Progenitor cell of endocrine pancreas (in vitro differentiated cells): ENCODE results near the gene PCDHGA1. TPM values are rescaled to one million over a fixed set of nuclear protein-coding genes. Genes with fewer than 3 reads are reported as not detected.
A peak's percentile ranks its signal among the peaks of the same experiment; 100 is the strongest.

Experiments
- DNase-seq: peaks from one replicate; pipeline ENCODE4 v3.0.0; 2021; ENCODE audit warnings: low spot score; ENCODE audit not compliant: unreplicated experiment
- H3K27ac Mint-ChIP-seq: 2 replicates; pipeline ENCODE4 v1.8.0; 2021; ENCODE audit warnings: mild to moderate bottlenecking, moderate library complexity, mixed read lengths
- H3K27me3 Mint-ChIP-seq: 2 replicates; pipeline ENCODE4 v1.8.0; 2021; ENCODE audit warnings: mixed read lengths
- H3K36me3 Mint-ChIP-seq: 2 replicates; pipeline ENCODE4 v1.8.0; 2022; ENCODE audit warnings: mixed read lengths; ENCODE audit not compliant: insufficient read depth
- H3K4me1 Mint-ChIP-seq: 2 replicates; pipeline ENCODE4 v1.8.0; 2021; ENCODE audit warnings: low read depth, mixed read lengths
- H3K4me3 Mint-ChIP-seq: 2 replicates; pipeline ENCODE4 v1.8.0; 2021; ENCODE audit warnings: low read depth, mild to moderate bottlenecking, moderate library complexity, mixed read lengths
- H3K9me3 Mint-ChIP-seq: 2 replicates; pipeline ENCODE4 v1.8.0; 2021; ENCODE audit warnings: low read depth, mixed read lengths
- CTCF ChIP-seq: fragments of 200-600 bp; sonication (generic); IDR thresholded peaks from one replicate; pipeline ENCODE4 v1.5.0; 2021; ENCODE audit warnings: antibody characterized with exemption, mild to moderate bottlenecking; ENCODE audit not compliant: unreplicated experiment
- total RNA-seq: library from RNA; stranded (reverse); gene quantifications from 2 replicates; pipeline ENCODE4 v1.2.1, GENCODE V29; 2021

The PCDHGA1 gene
- total RNA-seq, 1 donor from 2014 or later: 1.3 TPM

GRCh38 chr5:141558150-141558549 lies 227.8 kb downstream of the PCDHGA1 start:
- TF ChIP-seq CTCF: no peak
- Mint-ChIP-seq H3K4me1 (peaks cover 10% of the 10 kb centered on the region), H3K27ac (peak overlapping the region; percentile 97), H3K9me3 (no peaks in the 10 kb centered on the region), H3K27me3 (no peaks in the 10 kb centered on the region), H3K4me3 (peak overlapping the region; percentile 65), H3K36me3 (peaks cover 28% of the 10 kb centered on the region)
- no peak for DNase-seq

DNA sequence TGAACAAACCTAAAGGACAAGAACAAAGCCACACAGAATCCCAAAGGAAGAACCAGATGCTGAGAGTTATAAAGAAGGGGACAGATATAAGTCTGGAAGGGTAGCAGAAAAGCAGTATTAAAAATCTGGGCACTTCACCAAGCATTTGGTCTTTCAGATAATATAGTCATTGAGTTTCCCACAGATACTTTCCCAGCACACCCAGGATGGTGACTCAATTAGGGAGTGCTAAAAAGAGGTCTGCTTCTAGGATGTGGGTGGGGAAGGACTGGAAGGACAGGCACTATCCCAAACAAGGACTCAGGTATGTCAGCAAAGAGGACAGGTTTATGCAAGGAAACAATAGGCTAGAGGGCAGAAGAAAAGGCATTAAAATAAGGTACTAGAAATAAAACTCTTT lies 229.1 kb downstream of the PCDHGA1 start:
- DNase-seq: no peak
- Mint-ChIP-seq H3K27me3 (no peaks in the 10 kb centered on the region), H3K9me3 (peaks cover 4% of the 10 kb centered on the region), H3K4me1 (peaks cover 13% of the 10 kb centered on the region), H3K27ac (peak overlapping the region; percentile 100), H3K36me3 (peaks cover 37% of the 10 kb centered on the region), H3K4me3 (no peak overlapping the region)
- no peak for TF ChIP-seq CTCF

- Mint-ChIP-seq H3K27me3 (no peaks in the 10 kb centered on the region), H3K9me3 (peaks cover 4% of the 10 kb centered on the region), H3K36me3 (peaks cover 37% of the 10 kb centered on the region), H3K4me1 (peaks cover 16% of the 10 kb centered on the region), H3K4me3 (no peak overlapping the region), H3K27ac (peak overlapping the region; percentile 100)
- no peak for DNase-seq
- no peak for TF ChIP-seq CTCF
These were observed 229.8 kb downstream of the PCDHGA1 start for GRCh38 chr5:141560151-141560550.

DNA sequence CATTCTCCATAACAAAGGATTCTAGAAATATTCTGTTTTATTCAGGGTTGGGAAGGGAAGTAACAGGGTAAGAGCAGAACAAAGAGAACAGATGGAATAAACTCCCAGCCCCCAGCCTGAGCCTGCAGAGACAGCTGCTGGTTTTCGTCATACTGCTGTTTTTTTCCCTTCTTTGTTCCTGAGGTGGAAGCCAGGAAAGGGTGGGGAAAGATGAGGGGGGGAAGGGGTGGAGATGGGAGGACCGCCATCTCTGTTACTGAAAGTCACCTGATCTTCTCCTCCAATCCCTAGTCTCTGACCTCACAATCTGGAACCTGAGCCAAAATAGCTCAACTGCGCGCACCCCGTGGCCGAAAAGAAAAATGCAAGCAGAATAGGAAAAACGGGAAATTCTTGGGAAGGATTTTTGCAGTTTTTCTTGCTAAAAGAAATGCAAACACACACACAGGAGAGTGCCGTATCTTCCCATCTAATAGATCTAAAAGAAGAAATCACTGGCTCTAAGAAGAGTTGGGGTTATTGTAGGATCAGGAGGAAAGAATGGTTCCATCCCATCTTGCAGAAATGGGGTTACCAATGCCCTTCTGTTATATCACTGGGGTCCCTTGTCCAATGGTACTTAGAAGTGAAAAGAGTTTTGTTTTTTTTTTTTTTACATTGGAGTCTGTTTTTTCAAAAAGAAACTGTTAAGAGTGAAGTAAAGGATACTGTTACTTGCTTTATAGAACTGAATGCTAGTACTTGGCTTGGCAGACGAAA lies 230.6 kb downstream of the PCDHGA1 start:
- peaks cover 4% of the 10 kb centered on the region for H3K9me3 Mint-ChIP-seq
- peaks cover 16% of the 10 kb centered on the region for H3K4me1 Mint-ChIP-seq
- peak; percentile 51 for DNase-seq
- H3K36me3 Mint-ChIP-seq: peaks cover 36% of the 10 kb centered on the region
- no peaks in the 10 kb centered on the region for H3K27me3 Mint-ChIP-seq
- peak; percentile 72 for TF ChIP-seq CTCF
- H3K4me3 Mint-ChIP-seq: peak overlapping the region; percentile 65
- peak overlapping the region; percentile 100 for H3K27ac Mint-ChIP-seq

Other genes with a start within 250 kb of the PCDHGA1 start
- gene PCDHB2, start 235.9 kb upstream of the PCDHGA1 start, total RNA-seq: 75.5 and 80.4 TPM in 2 replicates
- gene PCDHB3, start 230.0 kb upstream of the PCDHGA1 start, total RNA-seq: 9.1 and 9.4 TPM in 2 replicates
- 4.4 and 4.6 TPM in 2 replicates for gene PCDHB4, start 208.7 kb upstream of the PCDHGA1 start, total RNA-seq
- gene PCDHB5, start 195.3 kb upstream of the PCDHGA1 start, total RNA-seq: 29.4 and 32.4 TPM in 2 replicates
- gene PCDHB6, start 180.5 kb upstream of the PCDHGA1 start, total RNA-seq: 2.4 and 2.7 TPM in 2 replicates
- gene PCDHB7, start 157.9 kb upstream of the PCDHGA1 start, total RNA-seq: 0.93 and 1.1 TPM in 2 replicates
- 2.0 and 2.8 TPM in 2 replicates for gene PCDHB8, start 152.7 kb upstream of the PCDHGA1 start, total RNA-seq
- gene PCDHB16, start 148.1 kb upstream of the PCDHGA1 start, total RNA-seq: 11.9 and 14.3 TPM in 2 replicates
- 7.5 and 8.0 TPM in 2 replicates for gene PCDHB9, start 143.4 kb upstream of the PCDHGA1 start, total RNA-seq
- 5.5 and 7.2 TPM in 2 replicates for gene PCDHB10, start 138.2 kb upstream of the PCDHGA1 start, total RNA-seq
- 4.7 and 5.9 TPM in 2 replicates for gene PCDHB11, start 130.9 kb upstream of the PCDHGA1 start, total RNA-seq
- gene PCDHB12, start 121.8 kb upstream of the PCDHGA1 start, total RNA-seq: 5.4 and 7.2 TPM in 2 replicates
- 6.8 and 7.4 TPM in 2 replicates for gene PCDHB13, start 116.6 kb upstream of the PCDHGA1 start, total RNA-seq
- 7.9 and 8.0 TPM in 2 replicates for gene PCDHB14, start 107.2 kb upstream of the PCDHGA1 start, total RNA-seq
- 8.3 and 9.5 TPM in 2 replicates for gene PCDHB15, start 85.1 kb upstream of the PCDHGA1 start, total RNA-seq
- 1.1 and 1.2 TPM in 2 replicates for gene SLC25A2, start 26.5 kb upstream of the PCDHGA1 start, total RNA-seq
- gene TAF7, start 9.7 kb upstream of the PCDHGA1 start, total RNA-seq: 90.9 and 95.6 TPM in 2 replicates
- gene PCDHGA2, start 8.2 kb downstream of the PCDHGA1 start, total RNA-seq: 0.72 and 1.1 TPM in 2 replicates
- gene PCDHGA3, start 13.3 kb downstream of the PCDHGA1 start, total RNA-seq: 0.80 and 0.81 TPM in 2 replicates
- 2.3 TPM in 2 replicates for gene PCDHGB1, start 19.6 kb downstream of the PCDHGA1 start, total RNA-seq
- 0.96 and 1.2 TPM in 2 replicates for gene PCDHGA4, start 24.5 kb downstream of the PCDHGA1 start, total RNA-seq
- 0.80 and 0.89 TPM in 2 replicates for gene PCDHGB2, start 29.5 kb downstream of the PCDHGA1 start, total RNA-seq
- gene PCDHGA5, start 33.6 kb downstream of the PCDHGA1 start, total RNA-seq: 0.69 and 0.71 TPM in 2 replicates
- 0.60 and 0.73 TPM in 2 replicates for gene PCDHGB3, start 39.7 kb downstream of the PCDHGA1 start, total RNA-seq
- gene PCDHGA6, start 43.4 kb downstream of the PCDHGA1 start, total RNA-seq: 0.60 and 0.80 TPM in 2 replicates
- 0.41 and 0.49 TPM in 2 replicates for gene PCDHGA7, start 52.2 kb downstream of the PCDHGA1 start, total RNA-seq
- gene PCDHGB4, start 57.2 kb downstream of the PCDHGA1 start, total RNA-seq: 16.1 and 17.0 TPM in 2 replicates
- 1.5 and 1.9 TPM in 2 replicates for gene PCDHGA8, start 62.1 kb downstream of the PCDHGA1 start, total RNA-seq
- 4.0 and 4.2 TPM in 2 replicates for gene PCDHGB5, start 67.4 kb downstream of the PCDHGA1 start, total RNA-seq
- gene PCDHGA9, start 72.3 kb downstream of the PCDHGA1 start, total RNA-seq: 1.5 and 1.8 TPM in 2 replicates
- 23.1 and 24.0 TPM in 2 replicates for gene PCDHGB6, start 77.5 kb downstream of the PCDHGA1 start, total RNA-seq
- 14.3 and 14.6 TPM in 2 replicates for gene PCDHGA10, start 82.5 kb downstream of the PCDHGA1 start, total RNA-seq
- gene PCDHGB7, start 87.2 kb downstream of the PCDHGA1 start, total RNA-seq: 6.0 and 8.0 TPM in 2 replicates
- gene PCDHGA11, start 90.5 kb downstream of the PCDHGA1 start, total RNA-seq: 3.1 and 3.3 TPM in 2 replicates
- 2.9 and 3.2 TPM in 2 replicates for gene PCDHGA12, start 100.0 kb downstream of the PCDHGA1 start, total RNA-seq
- 25.8 and 29.7 TPM in 2 replicates for gene PCDHGC3, start 145.5 kb downstream of the PCDHGA1 start, total RNA-seq
- 3.0 and 3.8 TPM in 2 replicates for gene PCDHGC4, start 154.5 kb downstream of the PCDHGA1 start, total RNA-seq
- gene PCDHGC5, start 158.6 kb downstream of the PCDHGA1 start, total RNA-seq: 1.2 and 1.3 TPM in 2 replicates